Testis (tissue), 3 donors: ENCODE measurements around the gene TMEM236. TPM values are rescaled to one million over a fixed set of nuclear protein-coding genes. Genes with fewer than 3 reads are reported as not detected.

Source experiments
- DNase-seq: peaks from one replicate; pipeline ENCODE4 v3.0.0-alpha.2; 2019
- H3K27ac ChIP-seq, 2 donors: fragments of 200-600 bp; sonication (generic); one replicate each; pipeline ENCODE4 v1.5.1; 2019
- H3K27me3 ChIP-seq: fragments of 200-600 bp; sonication (generic); one replicate; pipeline ENCODE4 v1.5.1; 2019
- H3K36me3 ChIP-seq: fragments of 200-600 bp; sonication (generic); one replicate; pipeline ENCODE4 v1.5.1; 2017; ENCODE audit warnings: low read depth; ENCODE audit errors: missing control alignments
- H3K4me1 ChIP-seq: fragments of 200-600 bp; sonication (generic); one replicate; pipeline ENCODE4 v1.5.1; 2019
- H3K4me3 ChIP-seq, 2 donors: fragments of 200-600 bp; sonication (generic); one replicate each; pipeline ENCODE4 v1.5.1; 2017 to 2019
- H3K9me3 ChIP-seq: fragments of 200-600 bp; sonication (generic); one replicate; pipeline ENCODE4 v1.5.1; 2017
- POLR2A ChIP-seq: fragments of 450-650 bp; IDR thresholded peaks from one replicate; pipeline ENCODE4 v1.6.1; 2017; ENCODE audit warnings: antibody characterized with exemption, mild to moderate bottlenecking, moderate library complexity
- WGBS, 2 donors: methylation state at CpG; one replicate each; pipeline ENCODE4 v1.1.5; 2018; 5-methylcytosine and 5-hydroxymethylcytosine counted together
- intact Hi-C: fragments of 100-400 bp; cut with DNase I; formaldehyde crosslinking; loops from one replicate; pipeline ENCODE4 v1.15.1; 2023; ENCODE audit warnings: low total_unique reads
- polyA plus RNA-seq: library from polyadenylated mRNA; stranded (reverse); fragments of 350-450 nt; fragmentation: Illumina TruSeq; extraction: RNeasy Lipid Tissue Mini Kit (QIAGEN cat#74804); gene quantifications from one replicate; pipeline ENCODE4 v1.2.3, GENCODE V29; 2014; ENCODE audit warnings: low read depth, low replicate concordance; ENCODE audit not compliant: insufficient read depth
- total RNA-seq, 2 donors: library from RNA; depleted of rRNA; stranded (reverse); fragments of >200 nt; gene quantifications; one replicate each; pipeline ENCODE4 v1.2.3, GENCODE V29; 2016
- TF ChIP-seq, protein P1 (sequence below), 3 experiments: fragments of 450-650 bp in 2 of 3; fragments of 200-600 bp in 1 of 3; sonication (generic) in 1 of 3; IDR thresholded peaks; one replicate each; pipeline ENCODE4 v1.5.1; 2016 to 2019; ENCODE audit warnings: antibody characterized with exemption in 3 of 3, mild to moderate bottlenecking in 2 of 3, moderate library complexity in 1 of 3

The TMEM236 gene
- total and polyA plus RNA-seq, 3 donors from 2014 or later = 0.43 to 0.49 (median 0.47) TPM

DNA sequence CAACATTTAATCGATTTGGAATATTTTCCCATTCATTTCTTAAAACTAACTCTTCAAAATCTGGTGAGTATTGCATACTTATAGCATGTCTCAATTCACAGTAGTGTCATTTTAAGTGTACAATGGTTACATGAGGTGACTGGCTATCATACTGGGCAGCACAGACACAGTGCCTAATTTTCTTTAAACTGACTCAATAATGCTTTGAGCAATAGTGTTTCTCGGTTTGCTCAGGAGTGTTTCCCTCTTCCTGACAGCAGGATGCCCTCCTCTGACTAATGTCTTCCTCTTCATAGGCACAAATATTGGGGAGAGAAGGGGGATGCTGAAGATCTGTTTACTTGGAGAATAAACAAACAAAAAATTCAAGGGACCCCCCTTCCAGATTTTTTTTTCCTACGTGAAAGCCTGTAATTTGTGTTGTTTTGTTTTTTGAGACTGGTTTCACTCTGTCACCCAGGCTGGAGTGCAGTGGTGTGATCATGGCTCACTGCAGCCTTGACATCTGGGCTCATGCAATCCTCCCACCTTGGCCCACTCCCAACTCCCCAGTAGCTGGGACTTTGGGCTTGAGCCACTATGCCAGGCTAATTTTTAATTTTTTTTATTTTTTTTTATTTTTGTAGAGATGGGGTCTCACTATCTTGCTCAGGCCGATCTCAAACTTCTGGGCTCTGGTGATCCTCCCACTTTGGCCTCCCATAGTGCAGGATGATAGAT lies 59.3 kb downstream of the TMEM236 start:
- DNase-seq = peak; percentile 63
- peak overlapping the region in 1 of 2 donors; percentile 25 for H3K27ac ChIP-seq
- H3K27me3 ChIP-seq = no peaks in the 10 kb centered on the region
- peaks cover 15% of the 10 kb centered on the region for H3K4me1 ChIP-seq
- TF ChIP-seq POLR2A = no peak
- TF ChIP-seq, protein P1, sequence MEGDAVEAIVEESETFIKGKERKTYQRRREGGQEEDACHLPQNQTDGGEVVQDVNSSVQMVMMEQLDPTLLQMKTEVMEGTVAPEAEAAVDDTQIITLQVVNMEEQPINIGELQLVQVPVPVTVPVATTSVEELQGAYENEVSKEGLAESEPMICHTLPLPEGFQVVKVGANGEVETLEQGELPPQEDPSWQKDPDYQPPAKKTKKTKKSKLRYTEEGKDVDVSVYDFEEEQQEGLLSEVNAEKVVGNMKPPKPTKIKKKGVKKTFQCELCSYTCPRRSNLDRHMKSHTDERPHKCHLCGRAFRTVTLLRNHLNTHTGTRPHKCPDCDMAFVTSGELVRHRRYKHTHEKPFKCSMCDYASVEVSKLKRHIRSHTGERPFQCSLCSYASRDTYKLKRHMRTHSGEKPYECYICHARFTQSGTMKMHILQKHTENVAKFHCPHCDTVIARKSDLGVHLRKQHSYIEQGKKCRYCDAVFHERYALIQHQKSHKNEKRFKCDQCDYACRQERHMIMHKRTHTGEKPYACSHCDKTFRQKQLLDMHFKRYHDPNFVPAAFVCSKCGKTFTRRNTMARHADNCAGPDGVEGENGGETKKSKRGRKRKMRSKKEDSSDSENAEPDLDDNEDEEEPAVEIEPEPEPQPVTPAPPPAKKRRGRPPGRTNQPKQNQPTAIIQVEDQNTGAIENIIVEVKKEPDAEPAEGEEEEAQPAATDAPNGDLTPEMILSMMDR (IDR thresholded peaks at IDR 0.05) = no peak
- no peak overlapping the region for H3K4me3 ChIP-seq
- H3K9me3 ChIP-seq = no peaks in the 10 kb centered on the region
- intact Hi-C loops = no loop called here
- 57 to 59% methylated on average over 4 of the region's 4 CpGs for WGBS, 2 donors
- H3K36me3 ChIP-seq = no peaks in the 10 kb centered on the region

DNA sequence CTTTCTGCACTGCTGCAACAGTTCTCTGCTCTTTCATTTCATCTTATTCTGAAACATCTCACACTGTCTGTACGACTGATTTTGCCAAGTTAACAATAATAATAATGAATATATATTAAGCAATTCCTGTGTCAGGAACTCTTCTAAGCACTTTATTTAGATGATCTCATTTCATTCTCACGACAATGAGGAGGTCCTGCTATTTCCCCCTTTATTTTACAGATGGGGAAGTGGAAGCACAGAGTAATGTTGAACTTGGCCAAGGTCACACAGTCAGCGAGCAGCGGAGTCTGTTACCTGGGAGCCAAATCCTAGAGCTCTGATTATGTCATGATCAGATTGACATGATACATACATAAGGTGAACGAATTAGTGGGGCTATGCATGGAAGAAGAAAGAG lies 63.0 kb downstream of the TMEM236 start:
- intact Hi-C loops = no loop called here
- Histone ChIP-seq H3K36me3 (no peaks in the 10 kb centered on the region), H3K4me1 (peaks cover 3% of the 10 kb centered on the region), H3K27ac (no peak overlapping the region), H3K4me3 (no peak overlapping the region), H3K9me3 (no peaks in the 10 kb centered on the region), H3K27me3 (no peaks in the 10 kb centered on the region)
- 51 to 61% methylated on average over 5 of the region's 5 CpGs for WGBS, 2 donors
- TF ChIP-seq, protein P1 (IDR thresholded peaks at IDR 0.05) = no peak
- no peak for TF ChIP-seq POLR2A
- DNase-seq = no peak

DNA sequence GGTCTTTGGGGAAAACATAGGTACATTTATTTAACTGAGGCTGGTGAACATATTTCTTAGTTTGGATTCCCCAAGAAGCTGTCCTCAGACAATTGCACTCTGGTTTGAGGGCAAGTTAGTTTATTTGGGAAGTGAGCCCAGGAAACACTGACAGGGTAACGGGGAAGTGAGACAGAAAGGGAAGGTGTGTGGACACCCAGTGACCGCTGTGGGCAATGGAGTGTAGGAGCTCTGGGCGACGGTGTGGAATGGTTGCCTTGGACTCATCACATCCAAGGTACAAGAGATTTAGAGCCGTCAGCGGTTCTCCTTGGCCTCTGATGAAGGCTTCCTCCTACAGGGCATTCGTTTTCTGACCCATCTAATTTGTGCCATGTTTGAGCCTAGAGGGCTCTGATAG lies 64.2 kb downstream of the TMEM236 start:
- TF ChIP-seq POLR2A = no peak
- TF ChIP-seq, protein P1 (IDR thresholded peaks at IDR 0.05) = no peak
- intact Hi-C loops = no loop called here
- Histone ChIP-seq H3K4me3 (no peak overlapping the region), H3K36me3 (no peaks in the 10 kb centered on the region), H3K4me1 (peaks cover 3% of the 10 kb centered on the region), H3K9me3 (no peaks in the 10 kb centered on the region), H3K27me3 (no peaks in the 10 kb centered on the region), H3K27ac (no peak overlapping the region)
- DNase-seq = no peak
- WGBS, 2 donors = 89 to 91% methylated on average over 7 of the region's 7 CpGs

- DNase-seq = no peak
- Histone ChIP-seq H3K4me1 (no peaks in the 10 kb centered on the region), H3K27ac (no peak overlapping the region), H3K9me3 (no peaks in the 10 kb centered on the region), H3K4me3 (no peak overlapping the region), H3K36me3 (no peaks in the 10 kb centered on the region), H3K27me3 (no peaks in the 10 kb centered on the region)
- intact Hi-C loops = no loop called here
- no peak for TF ChIP-seq POLR2A
- TF ChIP-seq, protein P1 (IDR thresholded peaks at IDR 0.05) = no peak
- WGBS, 2 donors = 75 to 93% methylated on average over 1 of the region's 1 CpG
Observed at GRCh38 chr10:17817316-17817715, 65.3 kb downstream of the TMEM236 start.

GRCh38 chr10:17817790-17818189 lies 65.8 kb downstream of the TMEM236 start:
- Histone ChIP-seq H3K4me3 (no peak overlapping the region), H3K36me3 (no peaks in the 10 kb centered on the region), H3K4me1 (no peaks in the 10 kb centered on the region), H3K27me3 (no peaks in the 10 kb centered on the region), H3K9me3 (no peaks in the 10 kb centered on the region), H3K27ac (no peak overlapping the region)
- TF ChIP-seq POLR2A = no peak
- TF ChIP-seq, protein P1 (IDR thresholded peaks at IDR 0.05) = no peak
- 68 to 75% methylated on average over 3 of the region's 3 CpGs for WGBS, 2 donors
- DNase-seq = no peak
- intact Hi-C loops = no loop called here
